CD4-positive, alpha-beta T cell treated with Interleukin-17A for 4 hours (primary cell): ENCODE measurements around the gene ERCC5.

ENCODE experiments used
- DNase-seq: peaks from one replicate; pipeline ENCODE4 v3.0.0-alpha.2; 2020; ENCODE audit warnings: mixed read lengths

ERCC5 gene

GRCh38 chr13:102846261-102847015, 606 bp downstream of the ERCC5 start:
- DNase-seq, result peak; percentile 65

- DNase-seq, result peak; percentile 17
Measured at GRCh38 chr13:102847272-102848234, 1.7 kb downstream of the ERCC5 start.

GRCh38 chr13:102848956-102849355, 3.1 kb downstream of the ERCC5 start:
- DNase-seq, result no peak

- no peak for DNase-seq
Measured at GRCh38 chr13:102852556-102852955, 6.7 kb downstream of the ERCC5 start.

- no peak for DNase-seq
Measured at GRCh38 chr13:102854675-102855074, 8.8 kb downstream of the ERCC5 start.

- no peak for DNase-seq
Measured at GRCh38 chr13:102856557-102856956, 10.7 kb downstream of the ERCC5 start.

GRCh38 chr13:102862624-102863210, 16.9 kb downstream of the ERCC5 start:
- no peak for DNase-seq

- DNase-seq, result no peak
Measured at GRCh38 chr13:102863590-102863989, 17.8 kb downstream of the ERCC5 start.

GRCh38 chr13:102868366-102868936, 22.6 kb downstream of the ERCC5 start:
- DNase-seq, result no peak

- no peak for DNase-seq
Measured at GRCh38 chr13:102869948-102870676, 24.3 kb downstream of the ERCC5 start.

- peak; percentile 54 for DNase-seq
Measured at GRCh38 chr13:102870677-102871415, 25.0 kb downstream of the ERCC5 start.

- DNase-seq, result no peak
Measured at GRCh38 chr13:102872131-102872530, 26.3 kb downstream of the ERCC5 start.

- no peak for DNase-seq
Measured at GRCh38 chr13:102872531-102872930, 26.7 kb downstream of the ERCC5 start.

- DNase-seq, result no peak
Measured at GRCh38 chr13:102873653-102874052, 27.8 kb downstream of the ERCC5 start.

- no peak for DNase-seq
Measured at GRCh38 chr13:102875256-102875655, 29.4 kb downstream of the ERCC5 start.

- DNase-seq, result no peak
Measured at GRCh38 chr13:102877303-102877702, 31.5 kb downstream of the ERCC5 start.

- no peak for DNase-seq
Measured at GRCh38 chr13:102878481-102878880, 32.6 kb downstream of the ERCC5 start.

- no peak for DNase-seq
Measured at GRCh38 chr13:102879793-102880499, 34.1 kb downstream of the ERCC5 start.

- DNase-seq, result no peak
Measured at GRCh38 chr13:102881819-102882686, 36.2 kb downstream of the ERCC5 start.

- DNase-seq, result no peak
Measured at GRCh38 chr13:102892503-102892902, 46.7 kb downstream of the ERCC5 start.
